RWPE2 (cell line): ENCODE measurements around the gene LMTK3.

Experiments
- ATAC-seq: fragments of 200-7000 bp; cut with Tn5 transposase; 3 replicates; pipeline ENCODE4 v1.9.1; 2021; ENCODE audit warnings: low read depth
- DNase-seq: peaks from one replicate; pipeline ENCODE4 v3.0.0-alpha.2; 2020; ENCODE audit warnings: low spot score
- H3K27ac ChIP-seq: fragments of 450-650 bp; 2 replicates; pipeline ENCODE4 v1.5.1; 2017; ENCODE audit warnings: mild to moderate bottlenecking; ENCODE audit not compliant: poor library complexity, severe bottlenecking
- H3K27me3 ChIP-seq: fragments of 250-450 bp; sonication (Bioruptor Pico); 2 replicates; pipeline ENCODE4 v1.5.1; 2021; ENCODE audit warnings: mild to moderate bottlenecking, moderate library complexity; ENCODE audit not compliant: insufficient read depth, poor library complexity, severe bottlenecking
- H3K36me3 ChIP-seq: fragments of 250-450 bp; sonication (Bioruptor Pico); 2 replicates; pipeline ENCODE4 v1.5.1; 2020; ENCODE audit warnings: low read depth, mild to moderate bottlenecking, moderate library complexity
- H3K4me1 ChIP-seq: fragments of 250-450 bp; sonication (Bioruptor Pico); 2 replicates; pipeline ENCODE4 v1.5.1; 2021; ENCODE audit warnings: mild to moderate bottlenecking, moderate library complexity; ENCODE audit not compliant: insufficient read depth, poor library complexity, severe bottlenecking
- H3K4me3 ChIP-seq: fragments of 250-450 bp; sonication (Bioruptor Pico); 2 replicates; pipeline ENCODE4 v1.5.1; 2021; ENCODE audit warnings: mild to moderate bottlenecking, moderate library complexity; ENCODE audit not compliant: severe bottlenecking
- H3K9me3 ChIP-seq: fragments of 250-450 bp; sonication (Bioruptor Pico); 2 replicates; pipeline ENCODE4 v1.5.1; 2021; ENCODE audit warnings: mild to moderate bottlenecking, moderate library complexity; ENCODE audit not compliant: severe bottlenecking
- CTCF ChIP-seq: fragments of 450-650 bp; IDR thresholded peaks from one replicate; pipeline ENCODE4 v1.5.1; 2017; ENCODE audit warnings: mild to moderate bottlenecking, moderate library complexity; ENCODE audit not compliant: poor library complexity, severe bottlenecking

LMTK3 gene

GRCh38 chr19:48441360-48442050 lies 70.1 kb downstream of the LMTK3 start:
- no peak overlapping the region for H3K4me3 ChIP-seq
- H3K4me1 ChIP-seq: peaks cover 6% of the 10 kb centered on the region
- ATAC-seq (no peak), DNase-seq (no peak)
- peaks cover 12% of the 10 kb centered on the region for H3K27me3 ChIP-seq
- no peaks in the 10 kb centered on the region for H3K36me3 ChIP-seq
- no peaks in the 10 kb centered on the region for H3K9me3 ChIP-seq
- no peak for TF ChIP-seq CTCF
- no peak overlapping the region for H3K27ac ChIP-seq

GRCh38 chr19:48436586-48436985 lies 75.0 kb downstream of the LMTK3 start:
- no peak for TF ChIP-seq CTCF

More at GRCh38 chr19:48436586-48436985, 75.0 kb downstream of the LMTK3 start:
- Histone ChIP-seq H3K36me3 (no peaks in the 10 kb centered on the region), H3K9me3 (no peaks in the 10 kb centered on the region), H3K4me3 (no peak overlapping the region), H3K27ac (no peak overlapping the region), H3K4me1 (no peaks in the 10 kb centered on the region), H3K27me3 (no peaks in the 10 kb centered on the region)
- ATAC-seq: no peak
- no peak for DNase-seq
